ENCODE data around the gene GPR34. TPM values are rescaled to one million over a fixed set of nuclear protein-coding genes. Genes with fewer than 3 reads are reported as not detected.
"Not testable (repeated sequence)": the region's sequence is repeated elsewhere in the genome, so short reads cannot be mapped to it uniquely, and the experiment has no call there.

Gene GPR34
- total RNA-seq, 2 donors from 2014 or later, result 0.17 TPM; not detected in 1

DNA sequence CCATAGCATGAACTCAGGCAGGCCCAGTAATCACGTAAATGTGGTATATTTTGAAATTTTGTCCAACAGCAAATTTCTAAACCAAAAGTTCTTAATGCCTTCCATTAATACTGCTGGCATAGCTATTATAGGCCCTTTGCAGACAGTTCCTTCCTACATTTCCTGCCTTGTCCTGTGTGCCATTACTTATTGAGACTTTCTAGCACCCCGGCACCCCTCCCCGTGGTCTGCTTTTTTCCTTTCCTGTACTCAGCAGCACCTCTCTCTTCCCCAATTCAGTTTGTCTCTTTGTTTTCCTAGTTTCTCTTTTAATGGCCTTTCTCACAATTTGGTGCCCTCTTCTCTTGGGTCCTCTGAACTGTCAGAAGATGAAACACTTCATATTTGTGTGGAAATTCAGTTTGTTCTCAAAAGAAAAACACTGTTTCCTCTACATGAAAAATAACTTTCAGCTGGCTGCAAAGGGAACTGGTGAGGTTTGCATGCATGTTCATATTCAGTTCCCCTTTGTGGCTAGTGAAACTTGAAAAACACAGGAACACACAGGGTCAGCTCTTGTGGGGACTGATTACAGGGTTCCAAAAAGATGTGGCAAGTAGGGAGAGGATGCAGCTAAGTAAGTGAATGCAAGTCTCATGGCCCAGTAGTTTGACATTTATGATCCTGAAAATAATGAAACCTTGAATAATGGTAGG lies 17.1 kb downstream of the GPR34 start:
- H3K9me3 ChIP-seq (ENCODE audit: control insufficient read depth, low read length, poor library complexity, severe bottlenecking), result no peaks in the 10 kb centered on the region
- peak; percentile 40 for ATAC-seq
- no peak for DNase-seq
- Mint-ChIP-seq H3K27me3 (no peaks in the 10 kb centered on the region), H3K4me3 (peak overlapping the region; percentile 31), H3K36me3 (ENCODE audit: low read depth) (no peaks in the 10 kb centered on the region), H3K27ac (peak overlapping the region; percentile 56), H3K4me1 (peaks cover 26% of the 10 kb centered on the region)

DNA sequence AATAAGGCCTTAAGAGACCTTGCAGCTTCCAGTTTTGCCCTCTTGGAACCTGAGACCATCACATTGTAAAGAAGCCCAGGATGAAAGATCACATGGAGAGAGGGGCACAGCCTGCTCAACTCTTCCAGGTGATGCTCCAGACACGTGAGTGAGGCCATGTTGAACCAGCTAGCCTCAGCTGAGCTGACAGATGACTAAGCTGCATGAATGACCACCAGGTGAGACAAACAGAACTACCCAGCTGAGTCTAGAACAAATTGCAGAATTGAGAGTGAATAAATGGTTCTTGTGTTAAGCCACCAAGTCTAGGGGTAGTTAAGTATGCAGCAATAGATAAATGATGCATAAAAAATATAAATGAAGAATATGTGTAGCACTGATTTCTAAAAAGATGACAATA lies 18.4 kb downstream of the GPR34 start:
- no peak for ATAC-seq
- DNase-seq, result no peak
- Mint-ChIP-seq H3K27ac (no peak overlapping the region), H3K27me3 (no peaks in the 10 kb centered on the region), H3K36me3 (ENCODE audit: low read depth) (no peaks in the 10 kb centered on the region), H3K4me1 (peaks cover 29% of the 10 kb centered on the region), H3K4me3 (no peak overlapping the region)
- no peaks in the 10 kb centered on the region for H3K9me3 ChIP-seq (ENCODE audit: control insufficient read depth, low read length, poor library complexity, severe bottlenecking)

DNA sequence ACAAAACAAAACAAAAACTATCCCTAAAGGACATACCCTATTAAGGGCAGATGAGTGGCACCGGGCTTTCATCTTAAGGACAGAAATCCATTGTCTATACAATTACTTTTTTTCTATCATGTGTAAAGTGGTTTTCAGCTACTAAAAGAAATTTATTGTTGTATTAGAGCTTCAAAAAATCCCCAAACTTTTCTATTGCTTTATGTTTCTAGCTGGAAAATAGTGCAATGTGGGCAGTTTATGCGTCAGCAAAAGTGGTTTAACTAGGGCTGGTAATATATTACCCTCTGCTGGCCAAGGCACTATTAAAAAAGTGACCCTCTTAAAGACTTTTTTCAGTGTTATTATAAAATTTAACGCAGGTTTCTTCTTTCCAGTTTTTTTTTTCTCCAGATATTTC lies 19.7 kb downstream of the GPR34 start:
- Mint-ChIP-seq H3K4me3 (no peak overlapping the region), H3K27me3 (no peaks in the 10 kb centered on the region), H3K4me1 (peaks cover 29% of the 10 kb centered on the region), H3K36me3 (ENCODE audit: low read depth) (no peaks in the 10 kb centered on the region), H3K27ac (no peak overlapping the region)
- ATAC-seq (no peak), DNase-seq (no peak)
- no peaks in the 10 kb centered on the region for H3K9me3 ChIP-seq (ENCODE audit: control insufficient read depth, low read length, poor library complexity, severe bottlenecking)

DNA sequence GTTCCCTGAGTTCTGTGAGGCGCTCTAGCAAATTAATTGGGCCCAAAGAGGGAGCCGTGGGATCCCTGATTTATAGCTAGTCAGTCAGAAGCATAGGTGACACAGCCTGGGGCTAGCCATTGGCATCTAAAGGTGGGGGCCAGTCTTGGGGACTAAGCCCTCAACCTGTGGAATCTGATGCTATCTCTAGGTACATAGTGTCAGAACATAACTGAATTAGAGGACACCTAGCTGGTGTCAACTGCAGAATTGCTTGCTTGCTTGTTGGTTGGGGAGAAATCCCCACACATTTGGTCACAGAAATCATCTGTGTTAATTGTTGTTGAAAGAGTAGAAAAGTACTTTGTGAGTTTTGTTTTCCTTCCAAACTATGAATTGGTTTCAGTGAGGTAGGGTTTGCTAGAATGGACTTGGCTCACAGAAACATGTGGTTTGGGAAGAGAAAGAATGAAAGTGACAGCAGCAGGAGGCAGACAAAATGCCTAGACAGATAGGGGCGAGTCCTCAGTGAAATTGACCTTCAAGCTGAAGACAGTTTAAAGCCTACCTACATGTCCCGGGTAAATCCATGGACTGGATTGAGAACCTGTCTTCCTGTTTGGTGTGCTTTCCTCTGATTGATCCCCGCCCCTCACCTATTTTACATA lies 22.4 kb downstream of the GPR34 start:
- Mint-ChIP-seq H3K27ac (no peak overlapping the region), H3K27me3 (no peaks in the 10 kb centered on the region), H3K4me1 (peaks cover 20% of the 10 kb centered on the region), H3K4me3 (no peak overlapping the region), H3K36me3 (ENCODE audit: low read depth) (no peaks in the 10 kb centered on the region)
- no peaks in the 10 kb centered on the region for H3K9me3 ChIP-seq (ENCODE audit: control insufficient read depth, low read length, poor library complexity, severe bottlenecking)
- no peak for DNase-seq
- ATAC-seq, result no peak

DNA sequence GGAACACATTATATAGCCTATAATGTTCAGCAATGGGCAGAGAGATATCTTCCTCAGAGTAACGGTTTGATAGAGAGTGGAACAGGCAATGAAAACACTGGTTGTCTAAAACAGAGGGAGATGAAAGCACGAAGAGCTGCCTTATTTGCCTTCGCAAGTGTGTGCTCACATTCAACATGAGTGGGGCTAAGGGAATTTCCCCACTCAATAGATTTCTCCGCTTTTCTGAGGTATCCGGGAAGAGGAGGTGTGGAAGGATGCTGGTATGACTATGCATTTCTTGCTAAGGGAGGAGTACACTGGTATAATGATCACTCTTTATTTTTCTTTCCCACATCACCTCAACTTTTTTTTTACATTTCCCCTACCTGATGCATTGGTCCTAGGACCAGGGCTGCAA lies 27.4 kb downstream of the GPR34 start:
- peaks cover 16% of the 10 kb centered on the region for H3K4me1 Mint-ChIP-seq
- H3K27ac Mint-ChIP-seq, result no peak overlapping the region
- DNase-seq (no peak), ATAC-seq (no peak)
- H3K27me3 Mint-ChIP-seq, result no peaks in the 10 kb centered on the region
- no peaks in the 10 kb centered on the region for H3K9me3 ChIP-seq (ENCODE audit: control insufficient read depth, low read length, poor library complexity, severe bottlenecking)
- no peaks in the 10 kb centered on the region for H3K36me3 Mint-ChIP-seq (ENCODE audit: low read depth)
- no peak overlapping the region for H3K4me3 Mint-ChIP-seq

DNA sequence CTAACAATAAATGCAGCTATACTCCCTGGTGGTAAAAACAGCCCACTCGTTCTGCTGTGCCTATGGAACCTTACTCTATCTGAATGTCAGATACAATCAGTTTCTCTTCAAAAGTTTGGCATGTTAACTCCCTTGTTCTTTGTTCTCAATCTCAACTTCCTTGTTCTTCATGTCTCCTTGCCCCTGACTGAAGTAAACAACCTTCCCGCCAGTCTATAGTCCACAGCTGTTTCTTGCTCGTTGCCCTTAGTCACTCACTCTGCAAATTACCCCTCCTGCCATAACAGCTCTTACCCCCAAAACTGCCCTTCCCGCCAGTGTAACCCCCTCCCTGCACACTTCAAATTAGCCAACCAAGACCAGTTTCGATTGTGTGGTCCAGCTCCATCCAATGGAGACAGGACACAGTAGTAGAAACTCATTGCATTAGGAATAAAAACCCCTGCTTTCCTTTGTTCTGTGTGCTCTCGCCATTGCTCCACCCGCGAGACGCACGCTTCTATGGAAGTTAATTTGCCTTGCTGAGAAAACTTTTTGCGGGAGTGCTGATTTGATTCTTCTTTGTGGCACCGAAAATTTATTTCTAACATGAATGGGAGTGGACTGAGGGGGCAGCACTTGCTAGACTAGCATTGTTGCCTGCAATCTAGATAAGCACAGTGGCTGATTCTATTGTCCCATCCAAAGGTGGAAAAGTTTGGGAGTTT lies 28.1 kb downstream of the GPR34 start:
- Mint-ChIP-seq H3K27ac (no peak overlapping the region), H3K4me1 (peaks cover 14% of the 10 kb centered on the region), H3K4me3 (no peak overlapping the region), H3K36me3 (ENCODE audit: low read depth) (no peaks in the 10 kb centered on the region), H3K27me3 (no peaks in the 10 kb centered on the region)
- no peak for ATAC-seq
- H3K9me3 ChIP-seq (ENCODE audit: control insufficient read depth, low read length, poor library complexity, severe bottlenecking), result no peaks in the 10 kb centered on the region
- no peak for DNase-seq

DNA sequence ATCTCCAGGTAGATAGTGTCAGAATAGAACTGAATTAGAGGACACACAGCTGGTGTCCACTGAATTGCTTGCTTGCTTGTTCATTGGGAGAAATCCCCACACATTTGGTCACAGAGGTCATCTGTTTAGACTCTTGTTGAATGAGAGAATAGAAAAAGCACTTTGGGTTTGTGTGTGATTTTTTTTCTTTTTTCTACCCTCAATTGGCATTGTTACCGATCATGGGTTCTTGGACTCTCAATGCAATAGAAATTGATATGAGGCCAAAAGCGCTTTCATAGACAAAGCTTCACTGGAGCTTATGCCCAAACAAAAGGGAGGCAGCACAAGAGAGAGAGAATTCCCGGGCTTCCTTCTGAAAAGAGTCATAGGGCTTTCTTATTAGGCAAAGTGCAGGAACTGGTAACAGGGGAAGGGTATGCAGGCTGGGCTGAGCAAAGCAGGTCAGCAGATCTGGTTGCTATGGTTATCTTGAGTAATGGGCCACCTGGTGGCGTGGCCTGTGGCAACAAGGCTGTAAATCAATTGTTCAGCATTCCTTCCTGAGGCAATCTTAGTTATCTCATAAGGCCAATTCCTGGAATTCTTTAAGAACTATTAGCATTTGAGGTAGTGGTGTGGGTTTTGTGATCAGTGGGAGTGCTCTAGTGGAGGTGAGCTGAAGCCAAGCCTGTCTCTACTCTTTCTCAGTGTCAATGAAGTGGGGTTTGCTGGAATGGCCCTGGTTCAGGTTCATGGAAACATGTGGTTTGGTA lies 29.9 kb downstream of the GPR34 start:
- no peaks in the 10 kb centered on the region for H3K9me3 ChIP-seq (ENCODE audit: control insufficient read depth, low read length, poor library complexity, severe bottlenecking)
- Mint-ChIP-seq H3K4me1 (peaks cover 16% of the 10 kb centered on the region), H3K36me3 (ENCODE audit: low read depth) (no peaks in the 10 kb centered on the region), H3K4me3 (no peak overlapping the region), H3K27me3 (no peaks in the 10 kb centered on the region), H3K27ac (no peak overlapping the region)
- no peak for ATAC-seq
- no peak for DNase-seq

DNA sequence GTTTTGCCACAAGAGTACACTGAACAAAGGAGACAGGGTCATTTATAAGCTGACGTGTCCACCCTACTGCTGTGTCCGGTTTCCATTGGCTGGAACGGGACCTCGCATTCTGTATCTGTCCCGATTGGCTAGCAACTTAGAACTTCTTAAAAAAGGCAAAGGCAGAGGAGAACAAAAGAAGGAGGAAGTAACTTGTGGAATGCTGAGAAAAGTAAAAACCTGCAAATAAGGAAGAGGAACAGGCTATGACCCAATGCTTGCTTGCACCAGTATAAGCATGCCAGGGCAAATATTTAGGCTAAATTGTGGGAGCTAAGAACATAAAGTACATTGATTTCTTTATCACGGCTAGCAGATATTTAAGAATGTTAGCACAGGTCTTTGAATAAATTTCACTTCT lies 30.8 kb downstream of the GPR34 start:
- not testable (repeated sequence) for DNase-seq; H3K27me3 Mint-ChIP-seq; H3K9me3 ChIP-seq (ENCODE audit: control insufficient read depth, low read length, poor library complexity, severe bottlenecking); H3K4me3 Mint-ChIP-seq; H3K36me3 Mint-ChIP-seq (ENCODE audit: low read depth); ATAC-seq; H3K27ac Mint-ChIP-seq
- peaks cover 13% of the 10 kb centered on the region for H3K4me1 Mint-ChIP-seq

DNA sequence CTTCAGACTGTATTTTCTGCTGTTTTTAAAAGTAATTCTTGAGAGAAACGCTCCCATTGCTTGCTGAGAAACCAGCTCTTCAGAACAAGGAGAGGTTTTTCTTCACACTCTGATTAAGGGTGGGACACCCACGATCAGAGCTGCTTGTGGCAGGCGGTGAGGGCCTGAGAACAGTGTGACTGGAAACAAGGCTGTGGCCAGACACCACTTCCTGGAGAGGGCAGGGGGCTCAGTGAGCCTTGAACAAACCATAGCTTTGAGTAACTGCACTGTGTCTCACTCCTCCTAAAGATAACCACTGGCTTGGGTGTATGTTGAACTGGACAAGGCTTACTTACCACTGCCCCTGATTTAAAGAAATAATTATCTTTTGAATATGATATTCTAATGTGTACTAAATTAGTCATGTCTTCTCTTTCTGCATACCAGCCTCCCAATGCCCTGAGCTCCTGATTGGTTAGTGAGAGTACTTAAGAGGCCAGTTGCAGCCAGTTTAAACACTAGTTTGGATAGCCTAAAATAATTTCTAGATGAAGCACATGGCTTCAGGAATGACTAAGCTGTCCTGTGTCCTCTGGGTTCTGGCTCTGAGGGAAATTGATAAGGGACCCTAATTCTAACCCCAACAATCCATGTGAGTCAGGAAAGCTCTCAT lies 31.5 kb downstream of the GPR34 start:
- DNase-seq (no peak), ATAC-seq (peak; percentile 67)
- Mint-ChIP-seq H3K36me3 (ENCODE audit: low read depth) (no peaks in the 10 kb centered on the region), H3K4me3 (no peak overlapping the region), H3K27me3 (no peaks in the 10 kb centered on the region), H3K4me1 (peaks cover 13% of the 10 kb centered on the region), H3K27ac (no peak overlapping the region)
- no peaks in the 10 kb centered on the region for H3K9me3 ChIP-seq (ENCODE audit: control insufficient read depth, low read length, poor library complexity, severe bottlenecking)

DNA sequence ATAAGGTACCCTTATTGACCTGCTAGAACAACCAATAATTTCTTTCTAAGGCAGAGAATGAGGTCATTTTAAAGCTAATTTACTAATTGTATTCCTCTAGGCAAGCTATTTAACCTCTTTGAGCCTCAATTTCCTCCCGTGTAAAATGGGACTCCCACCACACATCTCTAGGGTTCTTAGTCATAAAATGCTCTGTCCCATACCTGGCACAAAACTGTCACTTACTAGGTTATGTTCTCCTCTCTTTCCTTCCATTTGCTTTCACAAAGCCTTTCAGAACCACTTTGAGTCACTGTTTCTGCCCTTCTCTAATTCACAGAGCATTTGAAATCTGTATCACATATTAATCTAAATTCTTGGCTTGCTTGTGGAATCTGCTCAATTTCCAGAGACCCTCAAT lies 32.8 kb downstream of the GPR34 start:
- H3K9me3 ChIP-seq (ENCODE audit: control insufficient read depth, low read length, poor library complexity, severe bottlenecking), result no peaks in the 10 kb centered on the region
- ATAC-seq (no peak), DNase-seq (no peak)
- H3K4me1 Mint-ChIP-seq, result peaks cover 13% of the 10 kb centered on the region
- no peaks in the 10 kb centered on the region for H3K36me3 Mint-ChIP-seq (ENCODE audit: low read depth)
- no peaks in the 10 kb centered on the region for H3K27me3 Mint-ChIP-seq
- H3K27ac Mint-ChIP-seq, result no peak overlapping the region
- H3K4me3 Mint-ChIP-seq, result no peak overlapping the region

DNA sequence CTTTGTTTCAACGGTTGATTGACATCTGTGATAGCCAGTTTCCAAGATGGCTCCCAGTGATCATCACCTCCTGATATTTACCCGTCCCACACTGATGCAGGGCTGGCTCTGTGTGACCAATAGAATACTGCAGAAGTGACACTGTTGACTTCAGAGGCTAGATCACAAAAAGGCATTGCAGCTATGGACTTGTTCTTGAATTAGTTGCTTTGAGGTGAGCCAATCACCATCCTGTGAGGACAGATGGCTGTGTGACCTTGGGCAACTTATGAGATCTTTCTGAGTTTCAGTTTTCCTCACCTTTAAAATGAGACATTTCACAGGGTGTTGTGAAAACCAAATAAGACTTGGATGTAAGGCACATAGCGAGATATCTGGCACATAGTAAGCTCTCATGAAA lies 33.4 kb downstream of the GPR34 start:
- Mint-ChIP-seq H3K27ac (no peak overlapping the region), H3K27me3 (no peaks in the 10 kb centered on the region), H3K36me3 (ENCODE audit: low read depth) (no peaks in the 10 kb centered on the region), H3K4me1 (peaks cover 8% of the 10 kb centered on the region), H3K4me3 (no peak overlapping the region)
- no peaks in the 10 kb centered on the region for H3K9me3 ChIP-seq (ENCODE audit: control insufficient read depth, low read length, poor library complexity, severe bottlenecking)
- DNase-seq (no peak), ATAC-seq (no peak)

DNA sequence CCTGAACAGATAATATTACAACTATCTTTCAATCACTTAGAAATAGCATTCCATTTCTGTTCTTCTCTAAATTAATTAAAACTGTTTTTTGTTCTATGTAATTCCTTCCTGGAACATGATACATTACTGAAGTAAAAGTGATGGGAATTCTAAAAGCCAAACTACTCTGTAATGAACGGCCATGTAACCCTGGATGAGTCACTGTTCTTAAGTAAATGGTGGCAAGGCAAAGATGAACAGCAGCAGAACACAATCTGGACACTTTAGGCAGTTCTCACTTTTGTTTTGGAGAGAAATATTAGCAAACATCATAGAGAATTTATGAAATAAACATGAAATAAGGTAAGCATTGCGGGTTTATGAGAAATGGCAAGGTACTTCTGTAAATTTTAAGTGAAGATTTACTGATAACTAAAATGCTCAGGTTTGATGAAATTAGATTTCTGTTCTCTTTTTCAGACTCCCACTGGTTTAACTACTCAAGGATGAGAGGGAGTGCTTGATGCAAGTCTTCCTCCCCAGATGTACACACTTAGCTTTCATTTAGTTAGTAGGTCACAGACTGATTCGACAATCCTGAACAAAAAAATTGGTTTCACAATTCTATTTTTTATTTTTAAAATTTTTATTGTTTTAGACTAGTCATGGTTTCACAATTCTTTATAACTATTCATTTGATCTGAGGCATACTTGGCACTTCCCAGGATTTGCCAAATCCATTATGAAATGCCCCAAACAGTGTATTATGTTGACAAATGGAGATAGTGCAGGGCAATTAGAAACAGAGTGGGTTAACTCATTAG lies 34.2 kb downstream of the GPR34 start:
- Mint-ChIP-seq H3K4me1 (peaks cover 7% of the 10 kb centered on the region), H3K36me3 (ENCODE audit: low read depth) (no peaks in the 10 kb centered on the region), H3K27me3 (no peaks in the 10 kb centered on the region), H3K4me3 (no peak overlapping the region), H3K27ac (no peak overlapping the region)
- ATAC-seq (no peak), DNase-seq (no peak)
- no peaks in the 10 kb centered on the region for H3K9me3 ChIP-seq (ENCODE audit: control insufficient read depth, low read length, poor library complexity, severe bottlenecking)

Measured in T-helper 17 cell (primary cell).